ENCODE measurements around the gene POU3F1. TPM values are rescaled to one million over a fixed set of nuclear protein-coding genes. Genes with fewer than 3 reads are reported as not detected.

Gene POU3F1
- total RNA-seq, 2 experiments from 2014 or later, result 0.13 TPM; not detected in 1

GRCh38 chr1:38022810-38023209 lies 23.8 kb downstream of the POU3F1 start:
- ChIA-PET CTCF (ENCODE audit: unreplicated experiment) (interaction anchor here (0.6 to 0.7 kb wide), 2 partner anchors 9 to 21 kb away, joined by 3 read pairs; no protein-coding TSS in a partner anchor), POLR2A (interaction anchor here (1.0 kb wide), 1 partner anchor 17 kb away, joined by 6 read pairs; no protein-coding TSS in a partner anchor)
- Histone ChIP-seq H3K27ac (ENCODE audit: low read depth, low read length, poor library complexity, severe bottlenecking) (no peak overlapping the region), H4K20me1 (ENCODE audit: insufficient read depth, low read length) (no peaks in the 10 kb centered on the region), H3K36me3 (ENCODE audit: insufficient read depth, low read length) (peaks cover 80% of the 10 kb centered on the region), H3K9me3 (ENCODE audit: low read length) (no peaks in the 10 kb centered on the region), H3K9me2 (ENCODE audit: insufficient read depth, low read length) (no peaks in the 10 kb centered on the region), H3K79me2 (ENCODE audit: insufficient read depth, low read depth, low read length) (no peaks in the 10 kb centered on the region), H2AFZ (ENCODE audit: low read length) (no peak overlapping the region), H3K4me1 (ENCODE audit: insufficient read depth, low read length, poor library complexity, severe bottlenecking) (no peaks in the 10 kb centered on the region), H3K4me2 (ENCODE audit: low read length) (no peak overlapping the region), H3K4me3 (ENCODE audit: low read depth, low read length, poor library complexity, severe bottlenecking) (no peak overlapping the region)
- BruUV-seq (replicated peaks), result no TSS peak
- no peak for TF ChIP-seq EZH2phosphoT487 (IDR thresholded peaks at IDR 0.05; ENCODE audit: borderline replicate concordance, low read depth, low read length)
- TF ChIP-seq, protein P1, sequence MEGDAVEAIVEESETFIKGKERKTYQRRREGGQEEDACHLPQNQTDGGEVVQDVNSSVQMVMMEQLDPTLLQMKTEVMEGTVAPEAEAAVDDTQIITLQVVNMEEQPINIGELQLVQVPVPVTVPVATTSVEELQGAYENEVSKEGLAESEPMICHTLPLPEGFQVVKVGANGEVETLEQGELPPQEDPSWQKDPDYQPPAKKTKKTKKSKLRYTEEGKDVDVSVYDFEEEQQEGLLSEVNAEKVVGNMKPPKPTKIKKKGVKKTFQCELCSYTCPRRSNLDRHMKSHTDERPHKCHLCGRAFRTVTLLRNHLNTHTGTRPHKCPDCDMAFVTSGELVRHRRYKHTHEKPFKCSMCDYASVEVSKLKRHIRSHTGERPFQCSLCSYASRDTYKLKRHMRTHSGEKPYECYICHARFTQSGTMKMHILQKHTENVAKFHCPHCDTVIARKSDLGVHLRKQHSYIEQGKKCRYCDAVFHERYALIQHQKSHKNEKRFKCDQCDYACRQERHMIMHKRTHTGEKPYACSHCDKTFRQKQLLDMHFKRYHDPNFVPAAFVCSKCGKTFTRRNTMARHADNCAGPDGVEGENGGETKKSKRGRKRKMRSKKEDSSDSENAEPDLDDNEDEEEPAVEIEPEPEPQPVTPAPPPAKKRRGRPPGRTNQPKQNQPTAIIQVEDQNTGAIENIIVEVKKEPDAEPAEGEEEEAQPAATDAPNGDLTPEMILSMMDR (conservative IDR thresholded peaks at IDR 0.05; ENCODE audit: low read length), result no peak
- no peak for DNase-seq (ENCODE audit: low spot score)
- intact Hi-C loops (cut with micrococcal nuclease; ENCODE audit: unreplicated experiment), result no loop called here

GRCh38 chr1:38021969-38022368 lies 24.6 kb downstream of the POU3F1 start:
- DNase-seq (ENCODE audit: low spot score), result no peak
- Histone ChIP-seq H3K36me3 (ENCODE audit: insufficient read depth, low read length) (peaks cover 88% of the 10 kb centered on the region), H3K4me1 (ENCODE audit: insufficient read depth, low read length, poor library complexity, severe bottlenecking) (no peaks in the 10 kb centered on the region), H3K9me3 (ENCODE audit: low read length) (no peaks in the 10 kb centered on the region), H3K4me3 (ENCODE audit: low read depth, low read length, poor library complexity, severe bottlenecking) (no peak overlapping the region), H3K27ac (ENCODE audit: low read depth, low read length, poor library complexity, severe bottlenecking) (no peak overlapping the region), H3K4me2 (ENCODE audit: low read length) (no peak overlapping the region), H3K79me2 (ENCODE audit: insufficient read depth, low read depth, low read length) (no peaks in the 10 kb centered on the region; the same call in 1 of the 2 replicates), H4K20me1 (ENCODE audit: insufficient read depth, low read length) (no peaks in the 10 kb centered on the region), H2AFZ (ENCODE audit: low read length) (no peak overlapping the region), H3K9me2 (ENCODE audit: insufficient read depth, low read length) (no peaks in the 10 kb centered on the region)
- intact Hi-C loops (cut with micrococcal nuclease; ENCODE audit: unreplicated experiment), result no loop called here
- TF ChIP-seq, protein P1 (conservative IDR thresholded peaks at IDR 0.05; ENCODE audit: low read length), result no peak
- TF ChIP-seq EZH2phosphoT487 (IDR thresholded peaks at IDR 0.05; ENCODE audit: borderline replicate concordance, low read depth, low read length), result no peak
- CTCF ChIA-PET (ENCODE audit: unreplicated experiment), result no interaction called here
- BruUV-seq (replicated peaks), result no TSS peak
- POLR2A ChIA-PET, result no interaction called here

- no peak for TF ChIP-seq EZH2phosphoT487 (IDR thresholded peaks at IDR 0.05; ENCODE audit: borderline replicate concordance, low read depth, low read length)
- TF ChIP-seq, protein P1 (conservative IDR thresholded peaks at IDR 0.05; ENCODE audit: low read length), result no peak
- no TSS peak for BruUV-seq (replicated peaks)
- POLR2A ChIA-PET, result no interaction called here
- DNase-seq (ENCODE audit: low spot score), result no peak
- Histone ChIP-seq H3K9me3 (ENCODE audit: low read length) (no peaks in the 10 kb centered on the region), H3K4me2 (ENCODE audit: low read length) (no peak overlapping the region), H3K27ac (ENCODE audit: low read depth, low read length, poor library complexity, severe bottlenecking) (no peak overlapping the region), H3K4me3 (ENCODE audit: low read depth, low read length, poor library complexity, severe bottlenecking) (no peak overlapping the region), H3K4me1 (ENCODE audit: insufficient read depth, low read length, poor library complexity, severe bottlenecking) (no peaks in the 10 kb centered on the region), H3K36me3 (ENCODE audit: insufficient read depth, low read length) (peaks cover 94% of the 10 kb centered on the region), H3K9me2 (ENCODE audit: insufficient read depth, low read length) (no peaks in the 10 kb centered on the region), H2AFZ (ENCODE audit: low read length) (no peak overlapping the region), H4K20me1 (ENCODE audit: insufficient read depth, low read length) (no peaks in the 10 kb centered on the region), H3K79me2 (ENCODE audit: insufficient read depth, low read depth, low read length) (peaks cover 9% of the 10 kb centered on the region; the same call in 1 of the 2 replicates)
- intact Hi-C loops (cut with micrococcal nuclease; ENCODE audit: unreplicated experiment), result no loop called here
- CTCF ChIA-PET (ENCODE audit: unreplicated experiment), result no interaction called here
These were observed 26.2 kb downstream of the POU3F1 start for GRCh38 chr1:38020396-38020795.
